HG03060 (cell line): ENCODE results near the gene NNAT.

Source experiments
- ATAC-seq: cut with Tn5 transposase; IDR thresholded peaks from one replicate; pipeline ENCODE4 v1.9.1; 2021; ENCODE audit warnings: low read depth, moderate number of reproducible peaks; ENCODE audit not compliant: unreplicated experiment

The NNAT gene

DNA sequence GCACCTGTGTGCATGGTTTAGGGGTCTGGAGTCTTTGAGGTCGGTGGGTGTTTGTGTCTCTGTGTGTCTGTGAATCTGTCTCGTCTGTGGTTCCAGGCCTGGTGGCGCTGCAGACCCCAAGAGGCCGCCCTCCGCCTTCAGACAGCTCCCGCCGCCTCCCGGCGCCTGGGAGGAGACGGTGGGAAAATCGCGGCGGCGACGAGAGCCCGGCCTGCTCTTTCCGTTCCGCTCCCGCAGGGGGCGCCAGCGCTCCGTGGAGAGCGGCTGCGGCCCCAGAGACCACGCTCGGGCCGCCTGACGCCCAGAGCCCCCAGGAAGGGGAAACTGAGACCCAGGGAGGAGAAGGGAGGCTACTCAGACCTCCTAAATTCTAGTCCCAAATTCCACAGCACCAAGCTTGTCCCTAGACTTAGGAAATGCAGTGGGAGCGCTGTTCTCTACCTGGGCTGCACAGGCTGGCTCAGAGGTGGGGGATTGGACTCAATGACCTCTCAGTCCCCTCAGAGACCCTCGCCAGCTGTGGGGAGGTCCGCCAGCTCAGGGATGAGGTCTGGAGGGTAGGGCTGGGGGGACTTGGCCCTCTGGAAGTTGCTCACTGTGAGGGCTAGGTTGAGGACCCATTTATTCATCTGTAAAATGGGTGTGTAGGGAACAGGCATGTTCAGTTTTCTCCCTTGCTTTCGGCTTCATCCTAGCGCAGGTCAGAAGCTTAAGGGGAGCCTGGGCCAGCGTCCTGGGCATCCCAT lies 43.5 kb downstream of the NNAT start:
- no peak for ATAC-seq

GRCh38 chr20:37565134-37565811 lies 44.2 kb downstream of the NNAT start:
- no peak for ATAC-seq

GRCh38 chr20:37566590-37567330 lies 45.7 kb downstream of the NNAT start:
- no peak for ATAC-seq

DNA sequence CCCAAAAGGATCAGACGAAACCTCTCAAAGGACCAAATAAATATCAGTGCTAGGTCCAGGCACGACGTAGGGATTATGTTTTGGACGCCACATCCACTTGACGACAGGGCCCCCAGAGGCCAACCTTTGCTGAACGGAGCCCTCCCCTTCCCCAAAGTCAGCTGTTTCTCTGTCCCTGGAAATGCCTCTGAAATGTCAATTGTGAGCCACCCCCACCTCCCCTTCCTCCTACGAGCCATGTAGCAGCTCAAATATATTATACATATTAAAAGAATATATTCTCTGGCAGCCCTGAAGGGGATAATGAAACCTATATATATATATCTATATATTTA lies 46.2 kb downstream of the NNAT start:
- no peak for ATAC-seq

DNA sequence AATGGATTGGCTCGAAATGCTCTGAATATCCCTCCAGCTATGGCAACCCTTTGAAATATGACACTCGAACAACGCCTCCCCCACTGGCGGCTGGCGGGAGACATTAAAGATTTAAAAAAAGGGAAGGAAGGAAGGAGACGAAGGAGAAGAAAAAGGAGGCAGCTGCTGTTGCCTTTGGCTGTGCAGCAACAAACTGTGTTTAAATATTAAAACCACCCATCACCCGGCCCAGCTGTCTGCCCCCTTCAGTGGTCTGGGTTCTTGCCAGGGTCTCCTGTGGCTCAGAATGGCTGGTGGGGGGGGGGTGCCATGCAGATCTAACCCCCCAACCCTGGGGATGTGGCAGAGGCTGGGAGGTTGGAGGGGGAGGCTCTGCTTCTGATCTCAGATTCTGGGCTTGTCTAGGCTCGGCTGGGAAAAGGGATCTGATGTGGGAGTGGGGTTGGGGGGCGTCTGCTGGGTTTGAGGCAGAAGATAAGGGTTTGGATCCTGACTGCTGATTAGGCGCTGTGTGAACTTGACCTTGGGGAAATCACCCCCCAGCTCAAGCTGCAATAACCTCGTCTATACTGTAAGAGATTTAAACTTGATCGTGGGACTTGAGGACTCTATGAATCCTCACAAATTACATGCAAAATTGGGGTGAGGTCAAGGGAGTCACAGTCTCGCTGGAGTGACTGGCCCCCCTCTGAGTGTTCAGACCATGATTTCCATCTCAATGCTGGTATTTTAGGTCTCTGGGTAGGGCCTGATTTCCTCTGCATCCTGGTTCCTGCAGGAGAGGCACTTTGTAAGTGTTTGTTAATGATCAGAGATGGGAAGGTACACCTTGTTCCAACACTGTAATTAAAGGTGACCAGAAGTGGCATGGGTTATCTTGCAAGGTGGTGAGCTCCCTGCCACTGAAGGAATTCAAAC lies 46.9 kb downstream of the NNAT start:
- no peak for ATAC-seq

- ATAC-seq, result no peak
Measured at GRCh38 chr20:37570419-37570818, 49.4 kb downstream of the NNAT start.

DNA sequence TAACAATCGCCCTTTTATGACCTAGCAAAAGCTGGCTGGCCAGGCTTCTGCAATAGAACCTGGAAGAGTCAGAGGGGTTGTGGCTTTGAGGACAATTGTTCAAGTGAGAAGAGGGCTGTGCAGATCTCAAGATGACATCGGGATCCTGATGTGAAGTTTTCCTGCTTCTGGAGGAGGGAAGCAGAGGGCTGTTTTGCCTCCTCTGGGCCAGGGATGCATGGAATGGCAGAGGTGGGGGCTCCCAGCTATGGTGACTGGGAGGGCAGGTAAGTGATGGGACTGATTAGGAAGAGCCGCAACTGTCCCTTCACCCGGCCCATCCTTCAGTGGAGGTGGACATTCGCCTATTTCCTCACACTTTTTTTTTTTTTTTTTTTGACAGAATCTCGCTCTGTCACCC lies 50.0 kb downstream of the NNAT start:
- ATAC-seq, result no peak
